Measurements from ENCODE around the gene LRRC18. TPM values are rescaled to one million over a fixed set of nuclear protein-coding genes. Genes with fewer than 3 reads are reported as not detected.

Gene LRRC18
- total RNA-seq, 1 experiment from 2014 or later = not detected

DNA sequence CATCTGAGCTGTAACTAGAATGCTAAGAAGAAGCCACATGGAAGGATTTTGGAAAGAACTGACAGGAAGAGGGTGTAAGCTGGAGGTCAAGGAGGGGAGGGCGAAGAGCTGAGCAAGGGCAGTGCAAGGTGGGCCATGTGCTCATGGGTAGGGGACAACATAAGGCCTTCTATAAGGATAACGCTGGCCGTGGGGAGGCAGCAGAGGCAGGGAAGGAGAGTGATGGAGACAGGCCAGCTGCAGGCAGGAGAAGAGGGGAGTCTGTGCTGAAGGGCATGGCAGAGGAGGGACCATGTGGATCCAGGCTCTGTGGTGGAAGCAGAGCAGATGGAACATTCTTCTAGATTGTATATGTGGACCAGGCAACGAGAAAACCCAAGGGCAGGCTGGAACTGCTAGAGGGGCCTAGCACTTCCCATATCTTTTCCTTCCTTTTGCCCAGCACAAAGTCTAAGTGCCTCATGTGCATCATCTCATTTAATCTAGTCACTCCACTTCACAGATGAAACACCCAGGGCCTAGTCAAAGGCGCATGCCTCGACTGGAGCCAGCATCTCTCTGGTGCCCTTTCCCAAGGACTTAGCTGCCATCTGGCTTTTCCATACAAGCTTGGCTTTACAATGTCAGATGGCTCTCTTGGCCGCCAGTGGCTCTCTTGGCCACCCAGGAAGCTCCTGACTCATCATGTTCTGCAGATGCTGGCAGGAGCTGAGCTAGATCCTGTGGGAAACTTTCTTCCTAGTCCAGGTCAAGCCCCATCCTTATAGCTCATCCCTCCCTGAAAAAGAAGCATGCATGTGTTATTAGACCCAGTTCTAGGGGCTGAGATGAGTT is 6.6 kb downstream of the LRRC18 start:
- intact Hi-C loops (cut with micrococcal nuclease) = no loop called here
- H3K36me3 ChIP-seq (ENCODE audit: control insufficient read depth in 1 of 2, insufficient read depth in 2 of 2, low read length in 2 of 2) = no peaks in the 10 kb centered on the region
- no peaks in the 10 kb centered on the region for H3K9me3 ChIP-seq (ENCODE audit: control insufficient read depth in 1 of 2, insufficient read depth in 1 of 2, low read depth in 1 of 2, low read length in 2 of 2)
- CTCF ChIA-PET = interaction anchor here (1.4 kb wide), 1 partner anchor 275 kb away, joined by 3 read pairs; no protein-coding TSS in a partner anchor
- no peak overlapping the region for H2AFZ ChIP-seq (ENCODE audit: low read depth, low read length, poor library complexity, severe bottlenecking)
- RAD21 ChIA-PET (ENCODE audit: low non-redundant PET in 1 of 2, low total read pairs in 2 of 2, uncharacterized antibody in 2 of 2, unreplicated experiment in 2 of 2) = no interaction called here
- ATAC-seq = no peak
- no peaks in the 10 kb centered on the region for H3K4me1 ChIP-seq (ENCODE audit: control insufficient read depth in 1 of 2, insufficient read depth in 2 of 2, low read length in 2 of 2)
- no peaks in the 10 kb centered on the region for H4K20me1 ChIP-seq (ENCODE audit: insufficient read depth)
- TF ChIP-seq REST (IDR thresholded peaks at IDR 0.05; ENCODE audit: low read depth) (no peak), RAD21 (IDR thresholded peaks at IDR 0.05; ENCODE audit: low read depth) (no peak), ELF1 (IDR thresholded peaks at IDR 0.05; ENCODE audit: borderline replicate concordance, low read depth) (no peak), SP1 (IDR thresholded peaks at IDR 0.05; ENCODE audit: low read depth) (no peak), EZH2 (IDR thresholded peaks at IDR 0.05) (no peak), YY1 (IDR thresholded peaks at IDR 0.05; ENCODE audit: extremely low read depth, insufficient replicate concordance, low read depth, low read length) (no peak), POLR2AphosphoS5 (IDR thresholded peaks at IDR 0.05; ENCODE audit: low read depth, low read length) (no peak)
- TF ChIP-seq, protein P1, sequence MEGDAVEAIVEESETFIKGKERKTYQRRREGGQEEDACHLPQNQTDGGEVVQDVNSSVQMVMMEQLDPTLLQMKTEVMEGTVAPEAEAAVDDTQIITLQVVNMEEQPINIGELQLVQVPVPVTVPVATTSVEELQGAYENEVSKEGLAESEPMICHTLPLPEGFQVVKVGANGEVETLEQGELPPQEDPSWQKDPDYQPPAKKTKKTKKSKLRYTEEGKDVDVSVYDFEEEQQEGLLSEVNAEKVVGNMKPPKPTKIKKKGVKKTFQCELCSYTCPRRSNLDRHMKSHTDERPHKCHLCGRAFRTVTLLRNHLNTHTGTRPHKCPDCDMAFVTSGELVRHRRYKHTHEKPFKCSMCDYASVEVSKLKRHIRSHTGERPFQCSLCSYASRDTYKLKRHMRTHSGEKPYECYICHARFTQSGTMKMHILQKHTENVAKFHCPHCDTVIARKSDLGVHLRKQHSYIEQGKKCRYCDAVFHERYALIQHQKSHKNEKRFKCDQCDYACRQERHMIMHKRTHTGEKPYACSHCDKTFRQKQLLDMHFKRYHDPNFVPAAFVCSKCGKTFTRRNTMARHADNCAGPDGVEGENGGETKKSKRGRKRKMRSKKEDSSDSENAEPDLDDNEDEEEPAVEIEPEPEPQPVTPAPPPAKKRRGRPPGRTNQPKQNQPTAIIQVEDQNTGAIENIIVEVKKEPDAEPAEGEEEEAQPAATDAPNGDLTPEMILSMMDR (IDR thresholded peaks at IDR 0.05 in 2 of 3, conservative IDR thresholded peaks at IDR 0.05 in 1 of 3; ENCODE audit: borderline replicate concordance in 1 of 3, insufficient read depth in 1 of 3, low read depth in 2 of 3, low read length in 2 of 3) = no peak
- TF ChIP-seq, protein P2, sequence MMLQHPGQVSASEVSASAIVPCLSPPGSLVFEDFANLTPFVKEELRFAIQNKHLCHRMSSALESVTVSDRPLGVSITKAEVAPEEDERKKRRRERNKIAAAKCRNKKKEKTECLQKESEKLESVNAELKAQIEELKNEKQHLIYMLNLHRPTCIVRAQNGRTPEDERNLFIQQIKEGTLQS (IDR thresholded peaks at IDR 0.05) = no peak
- TF ChIP-seq, protein P3, sequence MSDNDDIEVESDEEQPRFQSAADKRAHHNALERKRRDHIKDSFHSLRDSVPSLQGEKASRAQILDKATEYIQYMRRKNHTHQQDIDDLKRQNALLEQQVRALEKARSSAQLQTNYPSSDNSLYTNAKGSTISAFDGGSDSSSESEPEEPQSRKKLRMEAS (IDR thresholded peaks at IDR 0.05) = no peak
- H3K4me2 ChIP-seq (ENCODE audit: low read length) = no peak overlapping the region
- DNase-seq (ENCODE audit: low read depth, low spot score) = no peak
- no peak overlapping the region for H3K9ac ChIP-seq (ENCODE audit: low read length)
- POLR2A ChIA-PET = no interaction called here
- no peaks in the 10 kb centered on the region for H3K79me2 ChIP-seq (ENCODE audit: insufficient read depth, low read length)
- no peak overlapping the region for H3K27ac ChIP-seq (ENCODE audit: low read depth, low read length)
- H3K27me3 ChIP-seq (ENCODE audit: insufficient read depth, low read length) = peaks cover 11% of the 10 kb centered on the region; the same call in 1 of the 2 replicates
- no peaks in the 10 kb centered on the region for H3K9me2 ChIP-seq (ENCODE audit: insufficient read depth)
- no peak overlapping the region for H3K4me3 ChIP-seq (replicated peaks in 1 of 2; ENCODE audit: low read depth in 1 of 2, low read length in 2 of 2)
- no TSS peak for BruUV-seq (replicated peaks)

All from HCT116 (cell line).